Parathyroid adenoma (tissue), 2 donors: ENCODE data around the gene KPNA4.

Experiments
- H2AFZ ChIP-seq: fragments of 300-600 bp; sonication (generic); one replicate; pipeline ENCODE4 v1.7.0; 2017; ENCODE audit warnings: antibody characterized with exemption, mild to moderate bottlenecking
- H3K27ac ChIP-seq: fragments of 300-600 bp; sonication (generic); one replicate; pipeline ENCODE4 v1.7.0; 2017
- H3K27me3 ChIP-seq: fragments of 300-600 bp; sonication (generic); one replicate; pipeline ENCODE4 v1.7.0; 2017; ENCODE audit warnings: low read length; ENCODE audit not compliant: control insufficient read depth, insufficient read depth
- H3K36me3 ChIP-seq: fragments of 300-600 bp; sonication (generic); one replicate; pipeline ENCODE4 v1.7.0; 2017; ENCODE audit warnings: low read length; ENCODE audit not compliant: control insufficient read depth, insufficient read depth
- H3K4me1 ChIP-seq: fragments of 300-600 bp; sonication (generic); one replicate; pipeline ENCODE4 v1.7.0; 2017; ENCODE audit warnings: control low read depth
- H3K4me2 ChIP-seq: fragments of 300-600 bp; sonication (generic); one replicate; pipeline ENCODE4 v1.7.0; 2017; ENCODE audit warnings: low read length
- H3K4me3 ChIP-seq: fragments of 300-600 bp; sonication (generic); one replicate; pipeline ENCODE4 v1.7.0; 2017; ENCODE audit warnings: low read depth, low read length
- H3K79me2 ChIP-seq: fragments of 300-600 bp; sonication (generic); one replicate; pipeline ENCODE4 v1.7.0; 2017; ENCODE audit warnings: control low read depth
- H3K9ac ChIP-seq: fragments of 300-600 bp; sonication (generic); one replicate; pipeline ENCODE4 v1.7.0; 2017; ENCODE audit warnings: mild to moderate bottlenecking
- H3K9me3 ChIP-seq: fragments of 300-600 bp; sonication (generic); one replicate; pipeline ENCODE4 v1.7.0; 2017; ENCODE audit warnings: low read length; ENCODE audit not compliant: control insufficient read depth
- CTCF ChIP-seq: fragments of 300-600 bp; sonication (generic); IDR thresholded peaks from one replicate; pipeline ENCODE4 v1.7.0; 2017; ENCODE audit warnings: antibody characterized with exemption, mild to moderate bottlenecking
- donor health status: primary hyperparathyroidism.

The KPNA4 gene

GRCh38 chr3:160601288-160601687 lies 35.9 kb upstream of the KPNA4 start:
- no peak overlapping the region for H2AFZ ChIP-seq
- H3K27ac ChIP-seq = no peak overlapping the region
- H3K9me3 ChIP-seq = no peaks in the 10 kb centered on the region
- no peak for TF ChIP-seq CTCF
- no peak overlapping the region for H3K9ac ChIP-seq
- H3K4me3 ChIP-seq = no peak overlapping the region
- H3K79me2 ChIP-seq = no peaks in the 10 kb centered on the region
- H3K4me1 ChIP-seq = no peaks in the 10 kb centered on the region
- no peaks in the 10 kb centered on the region for H3K36me3 ChIP-seq
- H3K27me3 ChIP-seq = no peaks in the 10 kb centered on the region
- H3K4me2 ChIP-seq = no peak overlapping the region

GRCh38 chr3:160598865-160599264 lies 33.5 kb upstream of the KPNA4 start:
- H2AFZ ChIP-seq = no peak overlapping the region
- no peaks in the 10 kb centered on the region for H3K9me3 ChIP-seq
- H3K4me3 ChIP-seq = no peak overlapping the region
- TF ChIP-seq CTCF = no peak
- H3K27ac ChIP-seq = no peak overlapping the region
- no peaks in the 10 kb centered on the region for H3K27me3 ChIP-seq
- H3K4me1 ChIP-seq = no peaks in the 10 kb centered on the region
- no peak overlapping the region for H3K4me2 ChIP-seq
- no peaks in the 10 kb centered on the region for H3K79me2 ChIP-seq
- H3K9ac ChIP-seq = no peak overlapping the region
- H3K36me3 ChIP-seq = no peaks in the 10 kb centered on the region

GRCh38 chr3:160588023-160588422 lies 22.7 kb upstream of the KPNA4 start:
- no peak overlapping the region for H3K4me2 ChIP-seq
- no peak for TF ChIP-seq CTCF
- H3K9ac ChIP-seq = no peak overlapping the region
- no peaks in the 10 kb centered on the region for H3K9me3 ChIP-seq
- no peak overlapping the region for H3K27ac ChIP-seq
- no peak overlapping the region for H3K4me3 ChIP-seq
- no peaks in the 10 kb centered on the region for H3K4me1 ChIP-seq
- no peak overlapping the region for H2AFZ ChIP-seq
- H3K36me3 ChIP-seq = no peaks in the 10 kb centered on the region
- no peaks in the 10 kb centered on the region for H3K79me2 ChIP-seq
- no peaks in the 10 kb centered on the region for H3K27me3 ChIP-seq

GRCh38 chr3:160587105-160587504 lies 21.7 kb upstream of the KPNA4 start:
- TF ChIP-seq CTCF = no peak
- H3K27ac ChIP-seq = no peak overlapping the region
- no peaks in the 10 kb centered on the region for H3K4me1 ChIP-seq
- H3K9me3 ChIP-seq = no peaks in the 10 kb centered on the region
- H3K9ac ChIP-seq = no peak overlapping the region
- H3K79me2 ChIP-seq = no peaks in the 10 kb centered on the region
- no peak overlapping the region for H3K4me2 ChIP-seq
- no peaks in the 10 kb centered on the region for H3K27me3 ChIP-seq
- no peak overlapping the region for H3K4me3 ChIP-seq
- H3K36me3 ChIP-seq = no peaks in the 10 kb centered on the region
- no peak overlapping the region for H2AFZ ChIP-seq

- Histone ChIP-seq H3K27me3 (no peaks in the 10 kb centered on the region), H3K36me3 (no peaks in the 10 kb centered on the region), H2AFZ (no peak overlapping the region), H3K27ac (no peak overlapping the region), H3K9me3 (no peaks in the 10 kb centered on the region), H3K4me2 (no peak overlapping the region), H3K9ac (no peak overlapping the region), H3K4me3 (no peak overlapping the region), H3K79me2 (no peaks in the 10 kb centered on the region), H3K4me1 (no peaks in the 10 kb centered on the region)
- no peak for TF ChIP-seq CTCF
Observed at GRCh38 chr3:160586679-160587078, 21.3 kb upstream of the KPNA4 start.
